ENCODE results near the gene ACSF3.
"Not testable (repeated sequence)": the region's sequence is repeated elsewhere in the genome, so short reads cannot be mapped to it uniquely, and the experiment has no call there.

- TF ChIP-seq POLR2AphosphoS5 (IDR thresholded peaks at IDR 0.05; ENCODE audit: borderline replicate concordance, low read depth, low read length); EZH2 (IDR thresholded peaks at IDR 0.05); FOXP2 (optimal IDR thresholded peaks at IDR 0.05; ENCODE audit: control extremely low read depth, extremely low read length, insufficient read depth): not testable (repeated sequence)
These were observed 72.0 kb downstream of the ACSF3 start for GRCh38 chr16:89165681-89165979.

Measured in SK-N-MC (cell line).